ENCODE data around the gene ATXN10. TPM values are rescaled to one million over a fixed set of nuclear protein-coding genes. Genes with fewer than 3 reads are reported as not detected.
"Not testable (repeated sequence)": the region's sequence is repeated elsewhere in the genome, so short reads cannot be mapped to it uniquely, and the experiment has no call there.

Gene ATXN10
- total RNA-seq, 2 donors from 2014 or later: 55.8 to 89.1 TPM

GRCh38 chr22:45682773-45683172 lies 11.1 kb downstream of the ATXN10 start:
- ATAC-seq (replicated peaks); H3K27ac Mint-ChIP-seq; H3K4me1 Mint-ChIP-seq; H3K27me3 Mint-ChIP-seq; H3K4me3 Mint-ChIP-seq; H3K9me3 Mint-ChIP-seq; H3K36me3 Mint-ChIP-seq (ENCODE audit: low read depth): not testable (repeated sequence)

- Mint-ChIP-seq H3K4me1 (peaks cover 6% of the 10 kb centered on the region), H3K27me3 (no peaks in the 10 kb centered on the region), H3K9me3 (no peaks in the 10 kb centered on the region), H3K4me3 (no peak overlapping the region), H3K36me3 (ENCODE audit: low read depth) (peaks cover 8% of the 10 kb centered on the region), H3K27ac (no peak overlapping the region)
- ATAC-seq (replicated peaks): no peak
Observed at GRCh38 chr22:45683248-45683647, 11.6 kb downstream of the ATXN10 start.

GRCh38 chr22:45683680-45684079 lies 12.0 kb downstream of the ATXN10 start:
- Mint-ChIP-seq H3K36me3 (ENCODE audit: low read depth) (peaks cover 8% of the 10 kb centered on the region), H3K27me3 (no peaks in the 10 kb centered on the region), H3K4me3 (no peak overlapping the region), H3K9me3 (no peaks in the 10 kb centered on the region), H3K4me1 (peaks cover 6% of the 10 kb centered on the region), H3K27ac (no peak overlapping the region)
- no peak for ATAC-seq (replicated peaks)

GRCh38 chr22:45684169-45684568 lies 12.5 kb downstream of the ATXN10 start:
- Mint-ChIP-seq H3K36me3 (ENCODE audit: low read depth) (peaks cover 6% of the 10 kb centered on the region), H3K27ac (no peak overlapping the region), H3K4me1 (peaks cover 1% of the 10 kb centered on the region), H3K9me3 (no peaks in the 10 kb centered on the region), H3K4me3 (no peak overlapping the region), H3K27me3 (no peaks in the 10 kb centered on the region)
- ATAC-seq (replicated peaks): no peak

- H3K27ac Mint-ChIP-seq: no peak overlapping the region
- H3K36me3 Mint-ChIP-seq (ENCODE audit: low read depth): peaks cover 10% of the 10 kb centered on the region
- ATAC-seq (replicated peaks): no peak
- H3K27me3 Mint-ChIP-seq: no peaks in the 10 kb centered on the region
- no peaks in the 10 kb centered on the region for H3K4me1 Mint-ChIP-seq
- H3K9me3 Mint-ChIP-seq: no peaks in the 10 kb centered on the region
- H3K4me3 Mint-ChIP-seq: no peak overlapping the region
Observed at GRCh38 chr22:45684752-45685574, 13.3 kb downstream of the ATXN10 start.

GRCh38 chr22:45686004-45686403 lies 14.4 kb downstream of the ATXN10 start:
- no peaks in the 10 kb centered on the region for H3K27me3 Mint-ChIP-seq
- no peak for ATAC-seq (replicated peaks)
- peaks cover 20% of the 10 kb centered on the region for H3K36me3 Mint-ChIP-seq (ENCODE audit: low read depth)
- H3K4me1 Mint-ChIP-seq: no peaks in the 10 kb centered on the region
- H3K4me3 Mint-ChIP-seq: no peak overlapping the region
- no peaks in the 10 kb centered on the region for H3K9me3 Mint-ChIP-seq
- no peak overlapping the region for H3K27ac Mint-ChIP-seq

- H3K9me3 Mint-ChIP-seq: no peaks in the 10 kb centered on the region
- ATAC-seq (replicated peaks): no peak
- H3K36me3 Mint-ChIP-seq (ENCODE audit: low read depth): peaks cover 29% of the 10 kb centered on the region
- no peaks in the 10 kb centered on the region for H3K4me1 Mint-ChIP-seq
- H3K4me3 Mint-ChIP-seq: no peak overlapping the region
- H3K27ac Mint-ChIP-seq: no peak overlapping the region
- no peaks in the 10 kb centered on the region for H3K27me3 Mint-ChIP-seq
Observed at GRCh38 chr22:45686836-45687235, 15.2 kb downstream of the ATXN10 start.

GRCh38 chr22:45688600-45689080 lies 17.0 kb downstream of the ATXN10 start:
- Mint-ChIP-seq H3K36me3 (ENCODE audit: low read depth) (peaks cover 47% of the 10 kb centered on the region), H3K4me1 (no peaks in the 10 kb centered on the region), H3K4me3 (no peak overlapping the region), H3K27ac (peak overlapping the region; percentile 46), H3K27me3 (no peaks in the 10 kb centered on the region), H3K9me3 (no peaks in the 10 kb centered on the region)
- ATAC-seq (replicated peaks): no peak

- Mint-ChIP-seq H3K9me3 (no peaks in the 10 kb centered on the region), H3K4me1 (no peaks in the 10 kb centered on the region), H3K27me3 (no peaks in the 10 kb centered on the region), H3K36me3 (ENCODE audit: low read depth) (peaks cover 52% of the 10 kb centered on the region), H3K27ac (no peak overlapping the region), H3K4me3 (no peak overlapping the region)
- ATAC-seq (replicated peaks): no peak
Observed at GRCh38 chr22:45689211-45689610, 17.6 kb downstream of the ATXN10 start.

GRCh38 chr22:45690008-45690407 lies 18.4 kb downstream of the ATXN10 start:
- Mint-ChIP-seq H3K27me3 (no peaks in the 10 kb centered on the region), H3K27ac (peak overlapping the region; percentile 82), H3K4me3 (no peak overlapping the region), H3K9me3 (no peaks in the 10 kb centered on the region), H3K4me1 (no peaks in the 10 kb centered on the region), H3K36me3 (ENCODE audit: low read depth) (peaks cover 60% of the 10 kb centered on the region)
- no peak for ATAC-seq (replicated peaks)

GRCh38 chr22:45692549-45692948 lies 20.9 kb downstream of the ATXN10 start:
- Mint-ChIP-seq H3K27ac (no peak overlapping the region), H3K4me3 (no peak overlapping the region), H3K36me3 (ENCODE audit: low read depth) (peaks cover 86% of the 10 kb centered on the region), H3K27me3 (no peaks in the 10 kb centered on the region), H3K9me3 (no peaks in the 10 kb centered on the region), H3K4me1 (no peaks in the 10 kb centered on the region)
- ATAC-seq (replicated peaks): no peak

GRCh38 chr22:45693835-45694234 lies 22.2 kb downstream of the ATXN10 start:
- Mint-ChIP-seq H3K36me3 (ENCODE audit: low read depth) (peaks cover 99% of the 10 kb centered on the region), H3K4me1 (peaks cover 8% of the 10 kb centered on the region), H3K4me3 (no peak overlapping the region), H3K27me3 (no peaks in the 10 kb centered on the region), H3K9me3 (no peaks in the 10 kb centered on the region), H3K27ac (no peak overlapping the region)
- no peak for ATAC-seq (replicated peaks)

- H3K27me3 Mint-ChIP-seq: no peaks in the 10 kb centered on the region
- no peak overlapping the region for H3K27ac Mint-ChIP-seq
- no peak for ATAC-seq (replicated peaks)
- no peaks in the 10 kb centered on the region for H3K9me3 Mint-ChIP-seq
- peaks cover 100% of the 10 kb centered on the region for H3K36me3 Mint-ChIP-seq (ENCODE audit: low read depth)
- peaks cover 8% of the 10 kb centered on the region for H3K4me1 Mint-ChIP-seq
- no peak overlapping the region for H3K4me3 Mint-ChIP-seq
Observed at GRCh38 chr22:45696227-45696626, 24.6 kb downstream of the ATXN10 start.

GRCh38 chr22:45698094-45698493 lies 26.5 kb downstream of the ATXN10 start:
- H3K9me3 Mint-ChIP-seq: no peaks in the 10 kb centered on the region
- peaks cover 8% of the 10 kb centered on the region for H3K4me1 Mint-ChIP-seq
- no peaks in the 10 kb centered on the region for H3K27me3 Mint-ChIP-seq
- H3K27ac Mint-ChIP-seq: peak overlapping the region; percentile 57
- no peak overlapping the region for H3K4me3 Mint-ChIP-seq
- H3K36me3 Mint-ChIP-seq (ENCODE audit: low read depth): peaks cover 99% of the 10 kb centered on the region
- ATAC-seq (replicated peaks): no peak

GRCh38 chr22:45702981-45703380 lies 31.3 kb downstream of the ATXN10 start:
- Mint-ChIP-seq H3K36me3 (ENCODE audit: low read depth) (peaks cover 99% of the 10 kb centered on the region), H3K27ac (peak overlapping the region; percentile 72), H3K4me3 (no peak overlapping the region), H3K4me1 (peaks cover 11% of the 10 kb centered on the region), H3K27me3 (no peaks in the 10 kb centered on the region), H3K9me3 (no peaks in the 10 kb centered on the region)
- no peak for ATAC-seq (replicated peaks)

All from activated T-helper 17 cell treated with anti-CD3 and anti-CD28 coated beads, Interleukin-2, amount 50 U/mL, for 72 hours (primary cell).